Superior temporal gyrus (tissue), 1 donor: ENCODE data around the gene GDNF.
"Not testable (repeated sequence)": the region's sequence is repeated elsewhere in the genome, so short reads cannot be mapped to it uniquely, and the experiment has no call there.

Source experiments
- DNase-seq: peaks from one replicate; pipeline ENCODE4 v3.0.0-alpha.2; 2016; ENCODE audit errors: extremely low spot score

Gene GDNF, protein sequence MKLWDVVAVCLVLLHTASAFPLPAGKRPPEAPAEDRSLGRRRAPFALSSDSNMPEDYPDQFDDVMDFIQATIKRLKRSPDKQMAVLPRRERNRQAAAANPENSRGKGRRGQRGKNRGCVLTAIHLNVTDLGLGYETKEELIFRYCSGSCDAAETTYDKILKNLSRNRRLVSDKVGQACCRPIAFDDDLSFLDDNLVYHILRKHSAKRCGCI

DNA sequence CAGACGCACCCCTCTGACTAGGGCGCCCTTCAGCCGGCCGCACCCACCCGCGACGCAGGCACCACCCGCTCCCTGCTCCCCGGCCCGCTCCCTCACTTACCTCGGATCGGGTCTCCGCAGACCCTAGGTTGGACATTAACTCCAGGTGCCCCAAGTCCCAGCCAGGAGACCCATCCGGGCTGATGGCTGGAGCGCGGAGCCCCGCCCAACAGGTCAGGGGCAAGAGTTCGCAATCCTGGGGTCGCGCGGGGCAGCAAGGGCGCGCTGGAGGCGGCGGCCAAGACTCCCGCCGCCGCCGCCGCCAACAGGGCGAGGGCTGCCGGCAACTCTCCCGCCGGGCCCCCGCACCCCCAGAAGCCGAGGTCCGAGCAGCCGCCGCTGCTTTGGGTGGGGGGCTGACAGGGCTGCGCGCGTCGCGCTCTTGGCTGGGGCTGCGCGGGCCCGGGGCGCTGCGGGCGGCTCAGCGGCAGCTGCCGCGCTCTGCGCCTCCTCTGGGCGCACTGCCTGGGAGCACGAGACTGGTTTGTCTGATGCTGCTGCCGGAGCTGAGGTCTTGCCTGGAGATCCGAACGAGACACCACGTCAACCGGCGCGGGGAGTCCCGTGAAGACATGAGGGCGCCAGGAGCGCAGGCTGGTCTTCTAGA is at the start of gene GDNF:
TSS of gene GDNF (minus strand) at position 635 of the 646 bp plus-strand sequence. CDS start 5,245 bp downstream, outside the sequence.
- no peak for DNase-seq

DNA sequence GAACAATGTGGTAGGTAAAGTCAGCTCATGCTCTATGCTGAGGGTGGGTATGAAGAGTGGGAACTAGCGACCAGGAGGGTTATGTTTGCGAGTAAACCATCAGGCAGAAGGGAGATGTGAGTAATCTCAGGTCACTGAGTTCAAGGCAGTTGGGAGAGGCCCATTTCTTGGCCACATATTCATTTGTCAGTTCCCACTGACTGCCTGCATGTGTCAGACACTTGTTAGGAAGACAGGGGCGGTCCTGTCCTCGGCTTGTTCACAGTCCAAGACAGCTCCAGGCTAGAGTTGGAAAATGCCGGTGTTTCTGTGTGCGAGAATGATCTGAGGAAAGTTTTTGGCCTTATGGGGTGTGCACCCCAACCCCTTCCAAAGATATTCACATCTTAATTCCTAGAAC is 48.6 kb upstream of the GDNF start:
- DNase-seq, result no peak

DNA sequence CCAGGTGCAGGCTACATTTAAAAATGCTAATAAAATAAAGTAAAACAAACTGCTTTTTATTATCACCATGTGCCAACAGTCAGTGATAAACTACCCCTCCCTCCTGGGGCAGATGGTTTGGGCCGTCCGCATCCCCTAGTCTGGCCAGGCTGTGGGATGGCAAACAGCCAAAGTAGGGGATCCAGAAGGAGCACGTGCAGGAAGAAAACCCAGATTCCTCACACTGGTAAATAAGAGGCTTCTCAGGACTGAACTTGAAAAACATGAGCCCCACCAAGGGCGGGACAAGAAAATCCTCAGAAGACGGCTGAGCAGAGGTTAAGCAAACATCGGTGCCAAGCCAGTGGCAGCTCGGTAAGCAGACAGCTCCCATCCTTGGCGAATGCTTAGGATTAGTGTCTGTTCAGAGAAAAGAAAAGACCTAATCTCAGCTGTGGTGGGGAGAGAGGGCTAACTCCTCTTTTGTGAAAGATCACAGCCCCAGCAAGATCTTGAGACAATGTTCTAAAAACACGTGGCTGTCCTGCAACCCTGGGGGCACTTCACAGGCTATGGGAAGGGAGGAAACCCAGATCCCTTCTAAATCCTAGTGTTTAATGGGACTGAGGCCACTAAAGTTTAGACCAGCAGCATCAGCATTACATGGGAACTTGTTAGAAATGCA is 46.5 kb upstream of the GDNF start:
- no peak for DNase-seq

DNA sequence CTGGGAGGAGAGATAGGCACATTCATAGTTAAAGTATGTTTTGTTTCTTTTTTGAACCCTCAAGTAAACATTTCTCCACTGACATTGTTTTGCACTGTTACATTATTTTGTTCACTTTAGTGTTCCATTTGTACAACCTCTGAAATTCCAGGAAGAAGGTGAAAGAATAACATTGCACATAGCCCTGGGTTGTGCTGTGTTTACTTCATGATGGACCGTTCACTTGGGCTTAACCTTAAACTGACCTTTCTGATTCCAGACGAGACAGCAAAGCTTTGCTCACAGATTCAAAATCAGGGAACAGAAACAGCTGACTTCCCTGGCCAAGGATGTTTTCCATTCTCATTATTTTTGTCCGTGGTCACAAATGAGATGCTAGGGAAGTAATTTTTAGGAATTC is 42.8 kb upstream of the GDNF start:
- no peak for DNase-seq

DNA sequence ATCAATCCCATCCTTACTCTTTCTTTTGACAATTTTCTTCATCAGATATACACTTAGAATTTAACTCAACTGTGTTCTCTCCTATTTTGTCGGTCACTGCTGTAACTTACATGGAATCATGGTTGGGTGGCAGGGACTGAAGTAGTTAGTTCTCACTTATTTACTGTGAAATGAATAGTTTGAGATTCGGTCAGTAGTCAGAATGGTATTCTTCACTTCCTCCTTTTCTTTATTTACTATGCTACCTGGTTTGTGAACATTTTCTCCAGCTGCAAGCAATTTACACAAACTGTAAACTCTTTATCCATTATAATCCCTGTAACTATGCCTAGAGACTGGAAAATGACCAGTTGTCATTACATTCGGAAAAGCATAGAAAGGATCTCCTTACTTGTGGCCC is 41.5 kb upstream of the GDNF start:
- no peak for DNase-seq

DNA sequence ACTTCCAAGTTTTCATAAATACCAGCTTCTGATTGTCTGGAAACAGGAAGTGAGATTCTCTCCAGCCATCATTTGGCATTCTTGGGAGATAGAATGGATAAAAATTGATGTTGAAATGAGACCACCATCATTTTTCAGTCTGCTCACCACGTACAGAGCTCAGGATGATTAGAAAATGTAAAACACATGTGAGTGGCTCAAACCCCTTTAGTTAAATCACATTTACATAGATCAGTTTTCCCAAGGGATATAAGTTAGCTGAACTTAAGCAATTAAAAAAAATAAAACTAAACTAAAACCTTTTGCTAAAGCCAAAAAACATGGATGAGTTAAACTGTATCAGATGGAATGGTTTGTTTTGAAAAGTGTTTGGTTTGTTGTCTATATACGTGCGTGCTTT is 37.1 kb upstream of the GDNF start:
- no peak for DNase-seq

DNA sequence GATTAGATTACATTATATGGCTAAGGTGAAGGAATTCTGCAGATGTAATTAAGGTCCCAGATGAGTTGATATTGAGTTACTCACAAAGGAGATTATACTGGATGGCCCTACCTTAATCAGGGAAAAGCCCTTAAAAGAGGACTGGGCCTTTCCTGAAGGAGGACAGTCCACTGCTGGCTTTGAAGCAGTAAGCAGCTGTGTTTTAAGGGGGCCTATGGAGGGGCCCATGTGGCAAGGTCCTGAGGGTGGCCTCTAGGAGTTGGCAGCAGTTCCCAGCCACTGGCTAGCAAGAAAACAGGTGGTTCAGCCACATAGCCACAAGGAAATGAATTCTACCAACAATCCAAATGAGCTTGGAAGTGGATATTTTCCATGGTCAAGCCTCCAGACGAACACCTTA is 36.4 kb upstream of the GDNF start:
- no peak for DNase-seq

DNA sequence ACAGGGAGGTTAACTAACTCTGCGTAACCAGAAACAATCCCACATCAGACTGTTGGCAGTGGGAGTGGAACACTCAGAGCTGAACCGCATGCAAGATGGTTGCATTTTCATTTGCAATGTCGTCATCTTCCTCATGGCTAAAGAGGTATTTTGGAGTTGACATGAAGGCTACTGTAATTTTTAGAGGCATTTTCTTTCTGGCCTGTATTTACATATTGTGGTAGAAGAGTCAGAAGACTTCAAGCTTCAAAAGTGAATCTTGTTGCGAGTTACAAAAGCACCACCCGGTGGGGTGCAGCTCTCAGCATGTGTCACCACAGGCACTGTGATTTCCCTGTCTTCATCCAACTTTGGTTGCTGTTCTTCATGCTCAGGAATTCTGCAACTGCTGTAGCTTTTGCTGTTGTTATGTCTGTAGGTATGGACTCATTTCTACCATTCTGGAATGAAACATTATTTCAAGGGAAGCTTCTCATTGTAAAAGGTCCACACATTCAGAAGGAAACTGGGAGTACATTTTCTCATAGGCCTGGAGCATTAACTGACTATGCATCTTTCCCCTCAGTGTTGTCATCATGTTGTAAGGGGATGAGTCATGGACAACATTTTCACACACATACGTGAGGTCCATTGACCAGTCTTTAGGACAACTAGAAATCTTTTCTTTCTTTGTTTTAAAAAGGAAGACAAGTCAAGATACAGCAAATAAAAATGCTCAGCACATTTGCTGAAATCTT is 35.4 kb upstream of the GDNF start:
- no peak for DNase-seq

DNA sequence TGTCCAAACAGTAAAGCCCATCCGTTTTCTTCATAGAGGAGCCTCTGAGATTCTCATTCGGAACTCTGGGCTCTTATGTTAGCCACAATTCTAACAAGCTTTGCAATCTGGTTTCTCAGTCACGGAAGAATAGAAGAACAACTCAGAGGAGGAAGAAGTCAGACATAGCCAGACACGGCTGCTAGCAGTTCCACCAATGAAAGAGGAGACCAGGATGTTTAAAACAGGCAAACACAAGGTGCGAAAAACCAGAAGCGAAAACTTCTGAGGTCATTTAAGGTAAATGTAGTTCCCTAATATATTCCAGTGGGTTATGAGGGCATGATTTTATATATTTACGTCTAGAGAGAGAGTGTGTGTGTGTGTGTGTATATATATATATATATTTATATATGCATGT is 34.1 kb upstream of the GDNF start:
- DNase-seq, result no peak

DNA sequence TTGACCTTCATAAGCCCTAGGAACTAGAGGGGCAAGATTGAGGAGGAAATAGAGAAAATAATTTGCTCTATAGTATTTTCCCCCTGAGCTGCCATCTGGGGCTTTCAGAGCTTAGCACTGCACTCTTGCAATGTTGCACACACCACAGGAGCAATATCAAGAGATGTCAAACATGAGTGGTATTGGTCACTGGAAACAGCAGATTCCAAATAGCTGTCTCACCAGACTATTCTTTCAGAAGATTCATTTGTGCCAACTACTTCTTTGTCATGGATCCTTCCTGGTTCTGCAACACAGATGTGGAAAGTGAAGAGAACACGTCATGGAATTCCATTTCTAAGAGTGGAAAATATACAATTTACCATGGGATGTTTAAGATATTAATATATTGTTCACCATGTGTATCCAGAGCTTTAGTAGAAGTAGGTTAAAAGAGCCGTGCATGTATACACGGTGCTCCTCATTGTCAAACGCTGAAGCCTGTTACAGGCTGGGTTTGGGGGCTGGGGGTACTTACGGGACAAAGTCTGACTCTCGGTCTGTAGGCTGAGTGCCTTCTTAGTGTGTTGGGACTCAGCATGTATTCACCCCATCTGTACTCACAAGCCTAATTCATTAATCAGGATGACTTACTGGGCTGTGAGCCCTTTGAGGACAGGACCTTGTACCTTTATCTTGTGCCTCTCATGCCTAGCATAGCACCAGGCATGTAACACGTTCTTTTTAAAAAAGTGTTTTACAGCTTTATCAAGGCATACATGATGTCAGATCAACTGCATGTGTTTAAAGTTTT is 31.4 kb upstream of the GDNF start:
- DNase-seq, result no peak

DNA sequence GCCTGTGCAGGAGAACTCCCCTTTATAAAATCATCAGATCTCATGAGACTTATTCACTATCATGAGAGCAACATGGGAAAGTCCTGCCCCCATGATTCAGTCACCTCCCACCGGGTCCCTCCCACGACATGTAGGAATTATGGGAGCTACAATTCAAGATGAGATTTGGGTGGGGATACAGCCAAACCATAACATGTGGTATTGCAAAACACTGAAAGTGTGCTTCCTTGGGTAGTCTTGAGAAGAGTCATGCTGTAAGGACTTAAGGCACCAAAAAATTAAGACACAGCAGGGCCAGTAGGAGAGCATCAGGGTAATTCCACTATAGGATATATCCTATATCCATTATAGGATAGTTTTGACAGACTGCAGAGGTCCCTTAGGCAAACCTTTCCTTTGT is 29.4 kb upstream of the GDNF start:
- no peak for DNase-seq

DNA sequence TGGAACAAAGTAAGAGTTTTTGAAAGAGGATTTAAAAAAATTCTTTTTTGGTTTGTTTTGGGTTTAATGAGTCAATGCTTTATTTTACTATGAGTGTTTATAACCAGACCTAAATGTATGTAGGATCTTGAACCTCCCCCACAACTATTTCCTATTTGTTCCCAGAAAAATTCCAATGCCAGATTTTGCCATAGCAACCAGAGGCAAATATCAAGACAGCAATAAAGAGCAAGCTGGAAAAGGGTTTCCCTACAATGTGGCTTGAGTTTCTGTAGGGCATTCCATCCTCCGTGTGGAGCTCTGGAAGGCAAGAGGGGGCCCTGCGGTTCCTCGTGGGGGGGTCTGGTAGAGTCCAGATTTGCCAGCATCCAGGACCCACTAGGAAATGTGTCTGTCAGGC is 27.8 kb upstream of the GDNF start:
- DNase-seq, result no peak

DNA sequence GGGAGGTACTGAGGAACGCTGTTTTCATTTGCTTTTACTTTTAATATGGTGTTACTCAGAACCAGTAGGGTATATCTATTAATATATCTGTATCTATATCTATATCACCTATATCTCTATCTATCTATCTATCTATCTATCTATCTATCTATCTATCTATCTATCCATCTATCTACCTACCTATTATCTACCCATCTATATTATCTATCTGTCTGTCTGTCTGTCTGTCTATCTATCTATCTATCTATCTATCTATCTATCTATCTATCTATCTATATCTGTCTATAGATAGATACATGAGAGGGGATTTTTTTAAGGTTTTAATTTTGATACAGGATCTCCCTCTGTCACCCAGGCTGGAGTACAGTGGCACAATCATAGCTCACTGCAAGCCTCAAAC is 23.1 kb upstream of the GDNF start:
- DNase-seq, result not testable (repeated sequence)

DNA sequence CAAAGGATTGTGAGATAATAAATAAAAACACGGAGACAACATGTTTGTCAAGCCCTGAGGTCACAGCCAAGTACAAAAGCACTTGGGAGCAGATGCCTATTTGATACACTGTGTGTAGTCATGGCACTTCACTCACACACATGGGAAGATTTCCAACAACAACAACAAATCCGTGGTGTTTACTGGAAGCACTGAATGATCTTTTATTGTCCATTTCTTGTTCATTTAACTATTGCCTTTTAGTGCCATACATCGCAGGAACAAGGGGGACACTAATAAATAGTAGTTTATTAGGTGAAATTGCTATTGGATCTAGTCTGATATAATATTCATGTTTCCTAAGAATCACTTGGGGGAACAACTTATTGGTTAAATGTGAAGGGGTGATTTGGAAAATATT is 20.4 kb upstream of the GDNF start:
- DNase-seq, result no peak

DNA sequence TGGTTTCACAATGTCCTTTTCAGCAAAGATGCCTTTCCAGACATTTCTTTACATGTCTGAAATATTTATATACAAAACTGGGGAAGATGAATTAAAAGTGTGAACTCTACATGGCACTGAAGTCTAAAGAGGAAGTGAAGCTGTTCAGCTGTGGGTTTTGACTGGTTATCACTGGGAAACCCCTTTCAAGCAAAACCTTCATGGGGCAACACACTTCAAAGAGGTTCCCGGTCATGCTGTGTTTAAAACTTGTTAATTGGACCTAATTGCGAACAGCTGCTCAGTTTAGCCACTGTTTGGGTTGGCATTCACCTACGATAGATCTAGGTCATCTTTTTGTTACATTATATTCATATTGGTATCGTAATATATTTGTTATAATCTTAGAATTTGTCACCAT is 20.0 kb upstream of the GDNF start:
- no peak for DNase-seq

DNA sequence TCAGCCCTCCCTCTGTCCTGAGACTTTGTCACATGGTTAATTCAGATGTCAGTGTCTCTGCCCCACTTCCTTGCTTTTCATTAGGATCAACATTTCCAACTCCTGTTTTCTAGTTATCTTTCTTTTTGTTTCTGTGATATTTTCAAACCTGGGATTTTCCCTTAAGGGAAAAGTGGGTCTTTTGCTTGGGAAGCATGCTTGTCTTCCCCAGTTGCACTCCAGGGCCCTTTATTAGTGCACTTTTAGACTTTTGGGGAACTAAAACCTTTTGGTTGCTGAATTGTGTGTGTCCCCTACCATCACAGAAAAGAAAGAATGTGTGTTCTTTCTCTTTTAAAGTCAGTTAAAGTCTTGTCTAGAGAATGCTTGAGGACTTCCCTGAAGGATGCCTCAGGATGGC is 18.4 kb upstream of the GDNF start:
- no peak for DNase-seq

DNA sequence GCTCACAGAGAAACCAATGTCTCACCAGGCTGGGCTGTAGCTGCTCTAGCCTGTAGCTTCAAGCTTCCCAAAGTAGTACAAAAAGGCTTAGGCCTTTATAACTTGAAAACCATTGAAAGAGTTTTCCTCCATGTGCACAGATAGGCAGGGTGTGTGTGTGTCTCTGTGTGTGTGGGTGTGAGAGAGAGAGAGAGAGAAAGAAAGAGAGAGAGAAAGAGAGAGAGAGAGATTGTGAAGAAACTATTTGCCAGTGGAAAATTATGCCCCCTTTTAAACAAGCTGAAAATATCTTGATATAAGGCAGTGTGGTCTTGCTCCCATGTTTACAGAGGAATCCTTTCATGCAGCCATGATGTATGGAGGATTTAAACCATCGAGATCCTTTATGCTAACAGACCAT is 17.9 kb upstream of the GDNF start:
- no peak for DNase-seq

DNA sequence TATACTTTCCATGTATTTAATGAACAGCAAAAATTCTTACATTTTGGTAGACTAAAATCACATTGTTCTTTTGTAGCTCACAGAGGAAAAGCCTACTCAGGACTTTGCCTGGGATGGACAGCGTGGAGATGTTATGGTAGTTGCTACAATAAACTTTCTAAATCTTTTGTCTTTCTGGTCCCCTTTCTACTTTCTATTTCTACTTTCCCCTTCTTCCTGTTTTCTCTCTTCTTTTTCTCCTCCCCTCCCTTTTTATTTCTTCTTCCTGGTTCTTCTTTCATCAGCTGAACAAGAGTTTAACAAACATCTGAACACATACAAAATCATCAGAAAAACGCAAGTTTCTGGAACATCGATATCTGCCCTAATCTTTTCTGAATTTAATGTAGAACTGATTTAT is 15.6 kb upstream of the GDNF start:
- DNase-seq, result no peak

DNA sequence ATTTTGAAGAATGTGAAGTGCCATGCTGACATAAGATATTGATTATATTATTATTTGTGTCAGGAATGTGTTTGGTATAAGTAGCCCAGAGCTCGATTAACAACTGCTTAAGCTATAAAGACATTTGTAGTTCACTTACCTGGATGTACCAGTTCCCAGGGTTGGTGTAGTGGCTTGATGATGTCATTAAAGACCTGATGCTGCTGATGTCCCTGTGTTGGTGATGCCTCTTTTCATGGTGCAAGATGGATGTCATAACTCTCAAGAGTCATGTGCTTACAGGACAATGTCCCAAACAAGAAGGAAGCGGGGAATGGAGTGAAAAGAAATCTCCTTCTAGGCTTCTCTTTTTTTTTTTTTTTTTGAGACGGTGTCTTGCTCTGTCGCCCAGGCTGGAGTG is 11.5 kb upstream of the GDNF start:
- no peak for DNase-seq

DNA sequence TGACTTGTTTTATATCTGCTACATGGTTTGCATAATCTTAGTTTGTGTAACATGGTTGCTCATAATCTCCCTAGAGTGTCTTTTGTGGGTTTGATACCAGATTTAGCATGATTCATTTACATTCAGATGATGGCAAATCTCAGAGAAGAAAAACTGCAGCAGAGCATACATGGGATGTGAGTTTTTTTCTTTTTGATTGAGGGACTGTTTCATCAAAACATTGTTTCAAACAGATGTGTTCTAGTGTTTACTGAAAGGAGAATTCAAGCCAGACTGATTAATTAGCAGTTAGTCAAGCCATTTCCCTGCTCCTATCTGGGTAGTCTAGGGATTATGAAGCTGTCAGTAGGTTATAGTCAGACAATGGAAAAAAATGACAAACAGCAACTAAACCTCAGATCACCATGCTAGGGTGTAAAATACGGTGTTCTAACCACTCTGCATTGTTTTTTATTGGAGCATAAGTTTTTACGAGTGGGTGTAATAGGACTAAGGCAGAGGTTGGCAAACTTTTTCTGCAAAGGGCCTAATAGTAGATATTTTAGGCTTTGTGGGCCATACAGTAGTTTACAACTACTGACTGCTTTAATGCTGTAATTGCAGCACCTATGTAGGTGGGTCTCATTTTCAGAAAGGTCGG is 10.5 kb upstream of the GDNF start:
- no peak for DNase-seq

DNA sequence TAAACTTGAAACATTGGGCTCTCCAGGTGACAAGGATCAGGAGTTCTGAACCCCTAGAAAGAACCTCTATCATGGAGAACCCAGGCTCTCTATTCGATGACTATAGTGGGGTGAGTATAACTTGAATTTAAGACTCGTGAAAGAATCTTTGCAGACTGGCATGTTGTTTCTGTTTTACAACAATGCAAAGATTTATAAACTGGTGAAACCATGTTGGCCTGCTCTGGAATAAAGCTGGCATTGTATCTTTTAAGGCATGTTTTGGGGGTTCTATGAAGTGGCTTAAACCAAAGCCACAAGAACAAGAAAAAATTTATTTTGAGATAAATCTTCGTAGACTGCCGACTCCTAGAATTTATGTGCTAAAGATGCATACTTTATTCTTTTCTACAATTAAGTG is 9.8 kb upstream of the GDNF start:
- DNase-seq, result no peak
